COLO668 (cell line): Measurements from ENCODE around the gene BSPRY.
"Not testable (repeated sequence)": the region's sequence is repeated elsewhere in the genome, so short reads cannot be mapped to it uniquely, and the experiment has no call there.

Experiments used
- DNase-seq: peaks from one replicate; lab custom pipeline; 2025; ENCODE audit not compliant: unreplicated experiment; lab: John Stamatoyannopoulos, UW

Gene BSPRY

DNA sequence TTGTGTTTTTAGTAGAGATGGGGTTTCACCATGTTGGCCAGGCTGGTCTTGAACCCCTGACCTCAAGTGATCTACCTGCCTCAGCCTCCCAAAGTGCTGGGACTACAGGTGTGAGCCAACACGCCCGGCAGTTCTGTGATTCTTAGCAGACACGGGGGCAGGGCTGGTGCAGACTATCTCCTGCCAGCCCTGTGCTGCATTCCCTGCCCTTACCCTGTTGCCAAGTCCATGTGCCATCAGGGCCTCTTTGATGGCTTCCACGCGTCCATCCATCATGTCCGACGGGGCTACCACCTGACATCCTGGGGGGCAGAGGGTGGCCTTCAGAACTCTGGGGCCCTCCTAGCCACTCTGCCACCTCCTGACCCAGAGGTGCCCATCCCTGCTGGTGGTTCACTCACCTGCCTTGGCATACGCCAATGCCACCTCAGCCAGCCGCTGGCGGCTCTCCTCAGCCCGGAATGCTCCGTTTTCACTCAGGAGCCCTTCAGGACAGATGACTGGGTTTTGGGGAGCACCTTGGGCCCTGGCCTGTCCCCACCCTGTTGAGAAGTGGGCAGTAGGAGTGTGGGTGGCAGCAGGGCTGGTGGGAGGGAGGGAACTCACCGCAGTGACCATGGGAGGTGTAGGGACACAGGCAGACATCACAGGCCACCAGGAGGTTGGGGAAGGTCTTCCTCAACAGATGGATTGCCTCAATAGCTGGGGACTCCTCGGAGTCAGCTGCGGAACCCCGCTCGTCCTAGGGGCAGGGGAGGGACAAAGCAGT is 41.0 kb downstream of the BSPRY start:
- DNase-seq = no peak

DNA sequence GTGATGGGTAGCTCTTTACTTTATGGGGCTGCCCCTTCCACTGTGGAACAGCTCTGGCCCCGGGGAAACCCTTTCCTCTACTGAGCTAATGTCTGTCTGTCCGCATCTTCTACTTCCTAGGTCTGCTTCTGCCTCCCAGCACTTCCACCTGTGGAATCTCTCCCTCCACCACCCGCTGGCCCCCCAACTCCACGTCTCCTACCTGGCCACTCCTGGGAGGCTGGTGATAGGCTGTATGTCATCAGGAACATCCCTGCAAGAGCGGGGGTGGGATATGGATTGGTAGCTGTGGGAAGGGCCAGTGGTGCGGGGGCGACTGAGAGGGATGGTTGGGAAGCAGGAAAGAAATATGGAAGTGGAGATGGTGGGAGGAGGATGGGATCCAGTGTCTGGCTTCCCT is 42.6 kb downstream of the BSPRY start:
- DNase-seq = no peak

DNA sequence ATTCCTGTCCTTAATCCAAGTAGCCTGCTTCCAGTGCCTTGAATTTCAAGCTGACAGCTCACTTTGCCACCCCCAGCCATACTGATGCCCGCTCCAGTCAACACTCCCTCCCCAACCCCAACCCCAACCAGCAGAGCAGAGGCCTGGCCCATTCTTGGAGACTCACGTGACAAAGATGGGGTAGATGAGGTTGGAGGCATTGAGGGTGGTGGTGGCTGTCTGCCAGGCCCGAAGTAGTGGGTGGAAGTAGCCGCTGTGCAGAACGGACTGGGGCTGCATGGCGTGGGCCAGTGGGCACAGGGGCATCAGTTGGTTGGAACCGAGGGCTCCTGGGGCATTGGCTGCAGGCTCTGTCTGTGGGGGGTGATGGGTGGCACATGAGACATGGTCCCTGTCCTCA is 43.9 kb downstream of the BSPRY start:
- no peak for DNase-seq

DNA sequence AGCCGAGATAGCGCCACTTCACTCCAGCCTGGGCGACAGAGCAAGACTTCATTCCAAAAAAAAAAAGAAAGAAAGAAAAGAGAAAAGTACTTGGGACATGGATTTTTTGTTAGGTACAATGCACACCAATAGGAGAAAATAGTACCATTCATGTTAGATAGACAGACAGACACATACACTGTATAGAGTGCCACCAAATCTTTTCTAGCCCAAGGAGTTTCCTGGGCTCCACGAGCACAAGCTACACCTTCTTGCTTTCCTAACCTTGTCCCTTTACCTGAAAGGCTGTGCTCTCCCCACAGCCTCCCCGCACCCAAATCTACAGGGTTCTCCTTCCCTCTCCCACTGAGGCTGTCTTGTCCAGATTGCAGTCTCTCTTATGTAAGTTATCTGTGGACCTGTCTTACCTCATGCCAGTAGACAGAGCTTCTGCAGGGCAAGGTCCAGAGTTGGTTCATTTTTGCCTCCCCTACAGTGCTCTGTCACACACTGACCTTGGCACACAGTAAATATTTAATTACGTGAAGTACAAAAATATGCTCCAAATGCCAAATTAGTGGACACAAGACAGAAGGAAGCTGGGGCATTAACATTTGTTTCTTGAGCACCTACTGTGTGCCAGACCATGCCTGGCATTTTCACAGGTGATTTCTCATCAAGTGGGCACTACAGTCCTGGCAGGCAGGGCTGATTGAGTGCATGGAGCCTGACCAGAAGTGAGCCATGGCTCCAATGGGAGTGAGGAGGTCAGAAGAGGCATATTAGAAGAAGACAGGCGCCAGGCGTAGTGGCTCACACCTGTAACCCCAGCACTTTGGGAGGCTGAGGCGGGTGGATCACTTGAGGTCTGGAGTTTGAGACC is 45.9 kb downstream of the BSPRY start:
- DNase-seq = no peak

DNA sequence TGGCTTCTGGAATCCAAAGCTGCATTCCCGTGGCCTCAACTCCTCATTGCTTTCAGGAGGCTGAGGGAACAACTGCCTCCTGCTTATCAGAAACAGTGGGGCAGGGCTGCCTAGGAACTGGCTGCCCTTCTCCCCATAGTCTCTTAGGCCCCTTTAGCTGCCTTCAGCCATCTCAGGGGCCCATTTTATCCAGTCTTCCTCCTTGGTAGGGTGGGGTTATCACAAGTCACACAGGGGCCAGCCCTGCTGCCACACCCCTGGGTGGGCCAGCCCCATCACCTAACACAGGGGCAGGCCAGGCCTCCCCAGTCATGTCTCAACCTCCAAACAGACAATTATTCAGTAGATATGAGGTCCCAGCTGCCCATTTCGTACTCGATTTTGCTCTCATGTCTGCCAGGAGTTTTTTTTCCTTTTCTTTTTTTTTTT is 47.9 kb downstream of the BSPRY start:
- no peak for DNase-seq

DNA sequence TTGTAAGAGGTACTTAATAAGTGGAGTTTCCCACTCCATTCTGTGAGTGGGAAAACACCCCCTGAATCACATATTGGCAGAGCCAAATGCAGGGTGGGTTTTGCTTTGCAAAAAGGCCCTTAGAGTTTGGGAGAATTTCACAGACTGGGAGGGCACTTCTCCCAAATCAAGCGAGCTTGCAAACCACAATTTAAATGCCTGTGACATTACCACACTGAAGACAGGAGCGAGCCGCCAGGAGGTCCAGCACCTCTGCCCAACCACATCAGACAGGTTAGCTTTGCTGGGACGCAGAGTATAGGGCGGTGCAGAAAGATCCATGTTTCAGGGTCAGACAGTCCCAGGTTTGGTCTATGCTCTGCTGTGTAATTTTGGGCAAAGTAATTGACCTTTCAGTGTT is 49.5 kb downstream of the BSPRY start:
- no peak for DNase-seq

DNA sequence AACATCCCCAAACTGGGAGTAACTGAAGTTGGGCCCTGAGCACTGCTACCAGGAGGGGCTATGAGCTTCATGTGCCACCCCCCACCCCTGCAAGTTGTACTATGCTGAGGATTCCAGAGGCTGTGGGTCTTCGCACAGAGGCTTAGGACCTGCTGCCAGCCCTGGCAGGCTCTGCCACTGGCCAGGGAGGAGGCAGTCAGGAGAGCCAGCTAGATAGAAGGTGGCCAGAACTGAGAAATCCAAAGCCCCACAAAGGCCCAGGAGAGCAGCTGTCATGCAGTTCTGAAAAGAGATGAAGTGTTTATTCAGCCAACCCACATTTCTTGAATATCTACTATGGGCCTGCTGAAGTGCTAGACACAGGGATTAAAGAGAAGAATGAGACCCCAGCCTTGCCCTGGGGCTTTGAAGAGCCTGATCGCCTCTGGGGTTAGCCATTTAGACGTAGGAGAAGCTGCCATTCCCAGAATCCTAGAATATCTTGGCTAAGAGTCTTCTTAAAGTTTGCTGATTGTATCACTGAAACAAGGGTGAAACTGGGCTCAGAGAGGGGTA is 50.4 kb downstream of the BSPRY start:
- no peak for DNase-seq

DNA sequence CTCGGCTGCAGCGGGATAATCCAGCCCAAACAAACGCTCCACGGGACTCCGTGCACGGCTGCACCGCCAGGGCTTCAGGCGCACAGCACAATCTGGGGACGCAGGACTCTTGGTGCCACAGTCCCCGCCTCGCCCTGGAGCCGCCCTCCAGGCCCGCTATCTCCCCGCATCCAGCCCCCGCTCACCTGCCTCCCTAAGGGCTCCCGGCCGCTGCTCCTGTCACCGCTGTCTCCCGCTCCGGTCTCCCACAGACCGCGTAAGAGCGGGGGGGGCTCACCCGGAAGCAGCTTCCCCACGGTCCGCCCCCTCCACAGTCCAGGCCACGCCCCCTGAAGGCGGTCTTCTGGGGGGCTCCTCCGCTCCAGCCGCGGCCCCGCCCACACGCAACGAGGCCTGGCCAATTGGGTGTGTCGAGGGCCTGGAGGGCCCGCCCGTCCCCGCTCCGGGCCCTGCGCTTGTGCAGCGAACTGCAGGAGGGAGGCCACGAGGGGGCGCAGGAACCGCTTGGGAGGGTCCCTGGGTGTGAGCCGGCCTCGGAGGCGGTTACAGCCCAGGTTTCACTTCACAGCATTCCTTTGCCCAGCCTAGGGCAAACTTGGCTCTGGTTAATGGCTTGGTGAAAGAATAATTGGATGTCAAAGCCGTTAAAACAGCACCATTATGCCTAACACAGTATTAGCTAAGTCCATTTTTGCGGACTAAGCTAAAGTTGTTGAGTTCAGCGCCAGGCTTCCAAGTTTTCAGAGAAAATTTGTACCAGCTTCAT is 51.9 kb downstream of the BSPRY start, which contains the start of gene ALAD:
Gene ALAD, minus strand, starts transcription at position 258 of the 766 bp plus-strand sequence. CDS start 7,725 bp downstream, outside the sequence.
- DNase-seq = peak; percentile 99

DNA sequence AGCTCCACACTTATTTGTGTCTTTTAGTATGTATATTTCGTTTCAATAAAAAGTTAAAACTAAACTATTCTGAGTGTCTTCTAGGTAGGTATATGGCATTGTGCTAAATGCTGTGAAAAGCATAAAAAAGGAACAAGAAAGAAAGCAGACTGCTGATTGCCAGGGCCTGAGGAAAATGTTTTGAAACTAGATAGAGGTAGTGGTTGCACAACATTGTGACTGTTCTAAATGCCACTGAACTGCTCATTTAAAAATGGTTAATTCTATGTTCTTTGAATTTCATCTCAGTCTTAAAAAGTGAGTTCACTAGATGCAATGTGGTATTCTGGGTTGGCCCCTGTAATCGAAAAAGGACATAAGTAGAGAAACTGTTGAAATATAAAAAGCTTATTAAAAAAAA is 54.3 kb downstream of the BSPRY start:
- no peak for DNase-seq

DNA sequence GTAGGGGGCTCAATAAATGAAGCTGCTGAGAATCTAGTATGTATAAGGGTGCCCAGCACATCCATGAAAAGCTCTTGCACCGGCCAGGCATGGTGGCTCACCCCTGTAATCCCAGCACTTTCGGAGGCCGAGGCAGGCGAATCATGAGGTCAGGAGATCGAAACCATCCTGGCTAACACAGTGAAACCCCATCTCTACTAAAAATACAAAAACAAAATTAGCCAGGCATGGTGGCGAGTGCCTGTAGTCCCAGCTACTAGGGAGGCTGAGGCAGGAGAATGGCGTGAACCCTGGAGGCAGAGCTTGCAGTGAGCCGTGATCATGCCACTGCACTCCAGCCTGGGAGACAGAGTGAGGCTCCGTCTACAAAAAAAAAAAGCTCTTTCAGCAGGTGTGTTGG is 57.0 kb downstream of the BSPRY start:
- DNase-seq = not testable (repeated sequence)

DNA sequence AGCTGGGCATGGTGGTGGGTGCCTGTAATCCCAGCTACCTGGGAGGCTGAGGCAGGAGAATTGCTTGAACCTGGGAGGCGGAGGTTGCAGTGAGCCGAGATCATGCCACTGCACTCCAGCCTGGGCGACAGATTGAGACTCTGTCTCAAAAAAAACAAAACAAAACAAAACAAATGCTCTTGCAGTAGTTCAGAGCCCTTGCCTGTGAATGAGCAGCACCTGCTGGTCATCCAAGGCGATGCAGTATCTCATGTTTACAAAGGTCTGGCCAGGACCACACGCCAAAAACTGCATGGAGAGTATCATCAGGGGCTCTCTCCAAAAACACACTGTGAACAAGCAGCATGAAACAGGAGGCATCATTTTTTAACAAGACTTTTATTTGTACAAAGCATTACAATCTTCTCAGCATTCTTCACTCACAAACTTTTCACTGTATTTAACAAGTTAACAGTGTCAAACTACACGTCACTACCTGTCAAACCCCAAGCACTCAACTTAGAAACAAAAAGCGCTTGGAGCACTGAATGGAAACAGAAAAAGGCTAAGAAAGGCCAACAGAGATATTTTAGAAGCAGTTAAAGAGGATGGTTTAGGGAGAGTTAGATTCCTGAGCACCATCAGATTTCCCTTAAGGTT is 57.7 kb downstream of the BSPRY start:
- DNase-seq = peak; percentile 35

DNA sequence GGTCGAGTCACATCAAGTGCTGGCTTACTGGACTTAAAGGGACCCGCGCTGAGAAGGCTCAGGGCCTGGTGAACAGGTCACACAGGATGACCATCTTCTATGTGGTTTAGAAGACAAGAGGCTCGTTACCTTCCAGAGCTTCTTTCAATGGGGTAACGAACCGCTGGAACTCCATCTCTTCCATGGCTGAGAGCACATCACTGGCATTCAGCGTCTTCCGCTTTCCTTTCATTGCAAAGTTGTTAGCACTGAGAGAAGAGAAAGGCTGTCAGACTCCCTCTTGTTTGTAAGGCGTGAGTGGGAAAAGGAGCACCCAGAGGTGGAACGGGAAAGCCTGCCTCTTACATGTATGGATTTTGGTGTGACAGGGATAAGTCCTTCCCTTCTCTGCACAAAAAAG is 60.1 kb downstream of the BSPRY start:
- DNase-seq = no peak

DNA sequence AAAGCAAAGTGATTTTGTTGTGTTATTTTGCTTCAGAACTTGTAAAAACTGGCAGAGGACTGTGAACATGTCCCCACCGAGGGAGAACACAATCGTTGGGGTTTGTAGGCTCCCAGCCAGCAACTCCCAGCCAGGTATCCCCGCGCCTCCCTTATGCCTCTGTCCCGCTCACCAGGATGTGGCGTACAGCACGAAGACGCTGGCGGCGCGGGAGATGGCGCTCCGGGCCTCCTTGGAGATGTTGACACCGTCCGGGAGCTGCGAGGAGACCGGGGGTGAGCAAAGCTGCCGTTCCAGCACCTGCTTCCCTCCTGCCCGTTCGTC is 60.5 kb downstream of the BSPRY start:
- no peak for DNase-seq

DNA sequence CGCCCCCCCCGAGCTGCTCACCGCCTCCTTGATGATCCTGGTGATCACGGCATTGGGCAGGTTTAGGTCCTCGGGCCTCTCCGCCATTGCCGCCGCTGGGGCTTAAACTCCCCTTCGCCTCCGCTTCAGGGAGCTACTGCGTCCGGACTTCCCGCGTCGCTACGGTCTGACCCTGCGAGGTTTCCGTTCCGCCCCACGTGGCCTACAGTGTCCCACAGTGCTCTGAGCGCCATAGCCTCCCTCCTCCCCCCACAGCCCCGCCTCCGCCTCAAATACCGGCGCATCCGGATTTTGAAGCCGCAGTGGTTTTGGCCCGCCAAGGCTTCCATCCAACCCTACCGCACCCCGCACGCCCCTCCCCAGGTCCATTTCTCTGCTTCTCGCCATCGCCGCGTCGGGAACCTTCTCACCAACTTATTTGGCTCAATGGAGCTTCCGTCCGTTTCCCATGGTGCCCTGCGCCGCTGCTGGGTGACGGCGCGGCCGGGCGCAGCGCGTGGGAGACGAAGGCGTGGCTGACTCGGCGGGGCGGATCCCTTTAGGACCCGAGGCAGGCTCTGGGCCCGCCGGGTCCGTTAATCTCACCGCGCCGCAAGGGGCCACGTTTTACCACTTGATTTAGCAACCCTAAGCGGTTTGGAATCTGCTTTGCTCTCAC is 61.0 kb downstream of the BSPRY start, which contains the start of the genes C9orf43 and POLE3:
Gene C9orf43, plus strand, starts transcription at position 541 of the 658 bp plus-strand sequence. CDS start 2,747 bp downstream, outside the sequence.
Gene POLE3, minus strand, starts transcription at position 469 of the 658 bp plus-strand sequence. Its CDS starts 382 bp downstream, at position 87.
- DNase-seq = peak; percentile 97

DNA sequence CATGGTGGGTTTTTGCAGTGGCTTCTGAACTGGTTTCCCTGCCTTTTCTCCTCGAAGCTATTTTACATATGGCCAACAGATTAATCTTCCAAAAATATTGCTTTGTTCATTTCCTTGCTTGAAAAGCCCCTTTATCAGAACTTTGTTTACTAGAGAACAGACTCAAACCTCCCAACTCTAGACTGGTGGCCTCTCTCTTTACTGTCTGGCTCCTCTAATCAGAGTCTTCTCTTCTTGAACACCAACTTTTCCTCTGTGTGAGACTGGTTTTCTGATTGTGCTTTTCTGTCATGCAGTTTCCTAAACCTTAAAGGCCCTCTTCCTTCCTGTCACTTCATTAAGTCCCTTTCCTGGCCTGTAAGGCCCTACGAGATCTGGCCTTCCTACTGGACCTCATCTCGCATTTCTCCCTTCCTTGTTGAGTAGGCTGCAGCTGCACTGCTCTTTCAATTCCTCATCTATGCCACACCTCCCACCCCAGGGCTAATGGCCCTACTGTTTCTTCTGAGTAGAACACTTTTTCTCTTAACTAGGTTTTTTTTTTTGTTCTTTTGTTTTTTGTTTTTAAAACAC is 66.9 kb downstream of the BSPRY start:
- DNase-seq = no peak

DNA sequence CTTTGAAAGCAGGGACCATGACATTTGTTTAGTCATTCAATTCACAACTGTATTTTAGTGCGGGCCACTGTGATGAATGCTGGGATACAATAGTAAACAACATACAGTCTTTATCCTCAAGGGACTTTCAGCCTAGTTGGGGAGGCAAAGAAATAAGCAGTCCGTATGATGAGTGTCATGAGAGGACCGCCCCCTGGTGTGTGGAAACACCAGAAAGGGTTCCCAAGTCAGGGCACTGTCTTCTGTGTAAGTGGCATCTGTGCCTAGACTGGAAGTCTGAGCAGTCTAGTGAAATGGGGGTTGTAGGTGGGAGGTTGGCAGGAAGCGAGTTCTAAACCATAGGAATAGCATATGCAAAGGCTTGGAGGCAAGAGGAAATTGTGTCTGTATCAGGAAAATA is 68.0 kb downstream of the BSPRY start:
- DNase-seq = no peak
